GM20000 (cell line): ENCODE data around the gene KLK14.

Experiments used
- DNase-seq: peaks from one replicate; pipeline ENCODE4 v3.0.0; 2012; ENCODE audit warnings: low spot score
- CTCF ChIP-seq: IDR thresholded peaks from 2 replicates; pipeline ENCODE4 v1.5.1; 2012; ENCODE audit warnings: mild to moderate bottlenecking, control low read depth; ENCODE audit errors: extremely low read depth, missing control alignments

KLK14 gene

GRCh38 chr19:51029718-51030117 lies 53.0 kb downstream of the KLK14 start:
- no peak for DNase-seq
- TF ChIP-seq CTCF: no peak
